Stimulated activated naive CD4-positive, alpha-beta T cell (primary cell): ENCODE results near the gene NET1.
"Not testable (repeated sequence)": the region's sequence is repeated elsewhere in the genome, so short reads cannot be mapped to it uniquely, and the experiment has no call there.

ENCODE experiments used
- DNase-seq, 6 experiments: peaks; one replicate each; lab custom pipeline; 2025; lab: John Stamatoyannopoulos, UW

Gene NET1

GRCh38 chr10:5412277-5412941 is at the start of gene NET1:
Gene NET1, plus strand, starts transcription at chr10:5412557. Its CDS starts 136 bp downstream, at chr10:5412693.
- DNase-seq: peak; percentile 20 to 62 (median 31)

DNA sequence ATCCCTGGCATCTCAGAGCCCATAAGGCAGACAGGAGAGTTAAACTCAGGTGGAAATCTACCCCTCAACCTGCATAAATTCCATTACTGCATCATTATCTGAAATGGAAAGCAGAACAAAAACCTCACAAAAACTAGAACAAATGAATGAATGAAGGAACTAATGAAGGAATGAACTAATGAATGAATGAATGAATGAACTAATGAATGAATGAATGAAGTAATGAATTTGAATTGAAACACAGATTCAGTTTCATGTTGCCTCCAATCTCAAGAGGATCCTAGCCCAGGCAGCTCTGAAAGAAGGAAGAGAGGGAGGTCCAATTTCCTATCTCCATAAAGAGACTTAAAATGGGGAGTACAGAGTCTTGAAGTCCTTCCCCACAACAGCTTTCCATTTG is 49.5 kb upstream of the NET1 start:
- DNase-seq: no peak

- no peak for DNase-seq
These were observed 48.0 kb upstream of the NET1 start for GRCh38 chr10:5364374-5364773.

GRCh38 chr10:5364890-5365338 is 47.4 kb upstream of the NET1 start, which contains the start of gene UCN3:
Gene UCN3, plus strand, starts transcription at chr10:5364966. Its CDS starts 8,755 bp downstream, at chr10:5373721.
- DNase-seq: no peak

- no peak for DNase-seq
These were observed 46.4 kb upstream of the NET1 start for GRCh38 chr10:5365928-5366327.

DNA sequence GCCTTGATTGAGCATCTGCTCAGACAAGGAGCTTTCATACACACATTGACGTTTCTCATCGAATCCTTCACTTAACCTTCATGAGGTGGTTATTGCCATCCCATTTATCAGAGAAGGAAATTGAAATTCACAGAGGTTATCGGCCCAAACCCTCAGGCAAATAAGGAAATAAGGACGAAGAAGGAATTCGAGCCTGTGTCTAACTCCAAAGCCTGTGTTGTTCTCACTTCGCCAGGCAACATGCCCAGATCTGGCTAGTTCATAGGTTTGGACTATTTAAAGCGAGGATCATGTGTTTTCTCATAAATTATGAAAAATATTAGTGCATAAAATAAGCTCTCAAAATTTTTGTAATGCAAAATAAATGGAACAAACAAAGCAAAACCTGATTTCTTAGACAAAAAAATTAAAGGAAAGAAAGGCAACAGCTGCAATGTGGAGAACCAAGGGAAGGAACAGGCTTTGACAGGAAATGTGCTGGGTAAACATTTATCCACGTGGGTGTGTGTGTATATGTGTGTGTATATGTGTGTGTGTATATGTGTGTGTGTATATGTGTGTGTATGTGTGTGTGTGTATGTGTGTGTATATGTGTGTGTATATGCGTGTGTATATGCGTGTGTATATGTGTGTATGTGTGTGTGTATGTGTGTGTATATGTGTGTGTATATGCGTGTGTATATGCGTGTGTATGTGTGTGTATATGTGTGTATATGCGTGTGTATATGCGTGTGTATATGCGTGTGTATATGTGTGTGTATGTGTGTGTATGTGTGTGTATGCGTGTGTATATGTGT is 42.8 kb upstream of the NET1 start:
- no peak for DNase-seq

DNA sequence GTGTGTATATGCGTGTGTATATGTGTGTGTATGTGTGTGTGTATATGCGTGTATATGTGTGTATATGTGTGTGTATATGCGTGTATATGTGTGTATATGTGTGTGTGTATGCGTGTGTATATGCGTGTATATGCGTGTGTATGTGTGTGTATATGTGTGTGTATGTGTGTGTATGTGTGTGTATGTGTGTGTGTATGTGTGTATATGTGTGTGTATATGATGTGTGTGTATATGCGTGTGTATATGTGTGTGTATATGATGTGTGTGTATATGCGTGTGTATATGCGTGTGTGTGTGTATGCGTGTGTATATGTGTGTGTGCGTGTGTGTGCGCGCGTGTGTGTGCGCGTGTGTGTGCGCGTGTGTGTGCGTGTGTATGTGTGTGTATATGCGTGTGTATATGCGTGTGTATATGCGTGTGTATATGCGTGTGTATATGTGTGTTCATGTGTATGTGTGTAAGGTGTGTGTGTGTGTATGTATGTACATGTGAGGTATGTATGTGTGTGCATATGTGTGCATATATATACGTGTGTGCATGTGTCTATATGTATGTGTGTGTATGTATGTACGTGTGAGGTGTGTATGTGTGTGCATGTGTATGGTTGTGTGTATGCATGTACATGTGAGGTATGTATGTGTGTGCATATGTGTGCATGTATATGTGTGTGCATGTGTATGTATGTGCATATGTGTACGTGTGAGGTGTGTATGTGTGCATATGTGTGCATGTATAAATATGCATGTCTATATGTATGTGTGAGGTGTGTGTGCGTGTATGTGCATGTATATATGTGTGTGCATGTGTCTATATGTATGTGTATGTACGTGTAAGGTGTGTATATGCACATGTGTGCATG is 41.6 kb upstream of the NET1 start:
- DNase-seq: no peak

DNA sequence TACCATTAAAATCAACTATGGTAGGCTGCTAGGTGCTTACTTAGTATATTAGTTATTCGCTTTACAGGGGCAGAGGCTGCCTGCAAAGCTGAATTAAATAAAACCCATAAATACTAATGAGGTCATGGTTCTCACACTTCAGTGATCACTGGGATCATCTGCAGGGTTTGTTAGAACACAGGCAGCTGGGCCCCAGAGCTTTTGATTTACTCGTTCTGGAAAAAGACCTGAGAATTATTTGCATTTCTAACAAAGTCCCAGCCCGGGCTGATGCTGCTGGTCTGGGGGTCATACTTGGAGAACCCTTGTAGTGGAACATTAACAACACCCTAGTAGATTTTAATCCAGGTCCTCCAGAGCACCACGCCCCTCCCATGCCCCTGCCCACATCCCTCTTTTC is 39.0 kb upstream of the NET1 start:
- DNase-seq: no peak

GRCh38 chr10:5373891-5374611 is 38.3 kb upstream of the NET1 start:
- DNase-seq: no peak

GRCh38 chr10:5376450-5376849 is 35.9 kb upstream of the NET1 start:
- DNase-seq: no peak

GRCh38 chr10:5379202-5379601 is 33.2 kb upstream of the NET1 start:
- not testable (repeated sequence) for DNase-seq

DNA sequence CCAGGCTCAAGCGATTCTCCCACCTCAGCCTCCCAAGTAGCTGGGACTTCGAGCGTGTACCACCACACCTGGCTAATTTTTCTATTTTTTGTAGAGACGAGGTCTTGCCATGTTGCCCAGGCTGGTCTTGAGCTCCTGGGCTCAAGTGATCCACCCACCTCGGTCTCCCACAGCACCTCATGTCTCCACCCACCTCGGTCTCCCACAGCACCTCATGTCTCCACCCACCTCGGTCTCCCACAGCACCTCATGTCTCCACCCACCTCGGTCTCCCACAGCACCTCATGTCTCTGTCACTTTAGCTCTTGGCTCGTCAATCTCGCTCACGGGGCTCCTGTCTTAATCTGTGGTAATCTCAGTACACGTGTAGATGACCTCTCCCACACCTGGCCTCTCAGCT is 32.0 kb upstream of the NET1 start:
- not testable (repeated sequence) for DNase-seq

GRCh38 chr10:5381187-5381586 is 31.2 kb upstream of the NET1 start:
- DNase-seq: no peak

GRCh38 chr10:5385224-5385623 is 27.1 kb upstream of the NET1 start:
- no peak for DNase-seq

- no peak for DNase-seq
These were observed 25.2 kb upstream of the NET1 start for GRCh38 chr10:5387169-5387568.

DNA sequence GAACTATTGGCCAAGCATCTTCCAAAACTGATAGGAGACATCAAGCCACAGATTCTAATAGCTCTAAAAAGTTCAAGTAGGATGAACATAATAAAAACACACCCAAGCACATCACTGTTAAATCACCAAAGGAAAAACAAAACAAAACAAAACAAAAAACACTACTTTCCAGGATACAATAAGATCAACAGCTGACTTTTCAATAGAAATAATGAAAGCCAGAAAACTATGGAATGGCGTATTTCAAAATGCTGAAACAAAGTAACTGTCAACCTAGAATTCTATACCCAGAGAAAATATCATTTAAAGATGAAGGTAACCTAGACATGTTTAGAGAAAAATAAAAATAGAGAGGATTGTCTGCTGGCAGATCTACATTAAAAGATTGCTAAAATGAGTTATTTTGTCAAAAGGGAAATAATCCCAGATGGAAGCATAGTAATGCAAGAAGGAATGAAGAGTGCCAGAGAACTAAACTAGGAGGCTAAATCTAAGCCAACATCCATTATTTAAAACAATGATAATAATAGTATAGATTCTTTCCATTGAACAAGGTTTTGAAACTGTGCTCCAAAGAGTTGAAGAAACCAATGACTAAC is 21.7 kb upstream of the NET1 start:
- DNase-seq: no peak

DNA sequence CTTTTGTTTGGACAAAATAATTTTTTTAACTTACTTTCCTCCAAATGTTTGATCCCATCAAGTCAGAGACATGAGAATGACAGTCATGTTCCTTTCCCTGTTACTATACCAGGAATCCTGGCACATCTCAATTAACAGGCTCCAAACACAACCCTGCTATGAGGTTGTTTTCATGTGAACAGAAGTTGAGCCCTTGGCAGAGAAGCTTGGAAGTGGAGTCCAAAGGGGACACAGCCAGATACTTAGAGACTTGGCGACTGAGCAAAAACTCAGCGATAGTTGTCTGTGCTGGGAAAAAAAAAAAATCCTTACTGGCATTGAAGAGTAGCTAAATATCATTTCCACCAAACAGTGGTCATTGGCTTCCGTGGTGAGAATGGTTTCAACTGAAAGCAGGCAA is 20.6 kb upstream of the NET1 start:
- DNase-seq: no peak

DNA sequence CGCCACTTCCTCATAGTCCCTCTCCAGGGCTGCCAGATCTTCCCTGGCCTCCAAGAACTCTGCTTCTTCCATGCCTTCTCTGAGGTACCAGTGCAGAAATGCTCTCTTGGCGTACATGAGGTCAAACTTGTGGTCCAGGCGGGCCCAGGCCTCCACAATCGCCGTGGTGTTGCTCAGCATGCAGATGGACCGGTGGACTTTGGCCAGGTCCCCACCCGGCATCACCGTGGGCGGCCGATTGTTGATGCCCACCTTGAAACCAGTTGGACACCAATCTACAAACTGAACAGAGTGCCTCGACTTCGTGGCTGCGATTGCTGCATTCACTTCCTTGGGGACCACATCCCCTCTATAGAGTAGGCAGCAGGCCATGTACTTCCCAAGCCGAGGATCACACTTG is 18.8 kb upstream of the NET1 start:
- no peak for DNase-seq

DNA sequence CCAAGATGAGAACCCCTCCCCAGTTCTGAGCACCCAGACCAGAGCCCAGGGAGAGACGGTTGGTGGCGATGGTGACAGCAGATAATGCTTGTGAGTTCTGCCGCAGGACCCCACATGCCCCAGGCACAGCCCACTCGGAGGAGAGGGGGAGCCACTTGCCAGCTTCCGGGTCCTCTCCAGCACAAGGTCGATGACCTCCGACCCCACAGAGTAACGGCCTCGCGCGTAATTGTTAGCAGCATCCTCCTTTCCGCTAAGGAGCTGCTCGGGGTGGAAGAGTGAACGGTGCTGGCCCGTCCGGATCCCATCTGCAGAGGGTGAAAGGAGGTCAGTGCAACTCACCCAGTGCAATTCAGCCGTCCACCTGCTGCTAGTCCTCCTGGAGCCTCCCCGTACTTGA is 17.2 kb upstream of the NET1 start:
- no peak for DNase-seq

DNA sequence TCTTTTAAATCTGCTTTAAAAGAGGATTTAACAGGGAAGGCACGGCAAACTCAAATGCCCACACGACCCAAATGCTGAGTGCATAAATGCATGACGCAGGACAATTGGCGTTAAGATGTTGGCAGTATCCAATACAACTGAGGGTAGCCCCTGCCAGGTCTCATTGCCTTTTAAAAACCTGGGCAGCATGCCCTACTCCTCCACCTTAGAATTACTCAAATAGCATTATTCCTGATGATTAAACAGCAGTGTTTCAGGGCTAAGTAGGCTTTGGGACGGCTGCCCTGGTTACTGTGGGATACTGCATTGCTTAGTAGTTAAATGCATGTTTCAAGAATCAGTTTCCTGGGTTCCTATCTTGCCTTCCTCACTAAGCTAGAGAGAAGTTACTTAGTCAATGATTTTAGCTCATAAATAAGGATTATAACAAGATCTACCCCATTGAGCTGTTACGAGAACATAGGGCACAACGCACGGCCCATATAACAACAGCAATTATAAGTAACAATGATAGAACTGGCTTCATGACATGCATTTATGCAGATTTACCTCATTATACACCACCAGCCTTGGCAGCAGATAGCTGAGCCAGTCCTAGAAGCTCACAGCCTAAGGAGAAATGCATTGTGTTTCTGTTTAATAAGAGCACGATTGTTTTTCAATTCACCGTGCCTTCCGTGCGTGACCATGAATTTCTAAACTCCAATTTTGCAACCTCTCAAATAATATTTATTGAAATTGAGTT is 15.6 kb upstream of the NET1 start:
- DNase-seq: no peak

GRCh38 chr10:5399332-5399731 is 13.0 kb upstream of the NET1 start:
- no peak for DNase-seq
